Right ventricle myocardium inferior (tissue), 1 donor: Measurements from ENCODE around the gene TULP1. TPM values are rescaled to one million over a fixed set of nuclear protein-coding genes. Genes with fewer than 3 reads are reported as not detected.

ENCODE experiments used
- ATAC-seq: fragments of 200-7000 bp; cut with Tn5 transposase; one replicate; pipeline ENCODE4 v1.9.1; 2020; ENCODE audit warnings: mild to moderate bottlenecking, moderate library complexity
- DNase-seq: peaks from one replicate; pipeline ENCODE4 v3.0.0; 2021; ENCODE audit errors: missing footprints
- intact Hi-C: fragments of 100-400 bp; cut with DNase I; formaldehyde crosslinking; loops from one replicate; pipeline ENCODE4 v1.11.0; 2022
- total RNA-seq: library from RNA; stranded (reverse); fragmentation: NEBNext Ultra II Directional; extraction: Animal tissue kit (Norgen Biotek cat#: 25700); gene quantifications from one replicate; pipeline ENCODE4 v1.2.1, GENCODE V29; 2021
- donor health status: DM: no; HTN: yes; CAD: no; lungs with severe emphysema.

TULP1 gene
- total RNA-seq, 1 donor from 2014 or later: not detected

GRCh38 chr6:35488517-35488862 lies 24.2 kb downstream of the TULP1 start:
- DNase-seq (no peak), ATAC-seq (no peak)
- intact Hi-C loops: no loop called here

GRCh38 chr6:35487658-35488516 lies 24.8 kb downstream of the TULP1 start:
- DNase-seq: no peak

GRCh38 chr6:35486005-35486925 lies 26.4 kb downstream of the TULP1 start:
- ATAC-seq (peak; percentile 55), DNase-seq (no peak)
- intact Hi-C loops: no loop called here

More at GRCh38 chr6:35487658-35488516, 24.8 kb downstream of the TULP1 start:
- ATAC-seq: no peak
- intact Hi-C loops: no loop called here

DNA sequence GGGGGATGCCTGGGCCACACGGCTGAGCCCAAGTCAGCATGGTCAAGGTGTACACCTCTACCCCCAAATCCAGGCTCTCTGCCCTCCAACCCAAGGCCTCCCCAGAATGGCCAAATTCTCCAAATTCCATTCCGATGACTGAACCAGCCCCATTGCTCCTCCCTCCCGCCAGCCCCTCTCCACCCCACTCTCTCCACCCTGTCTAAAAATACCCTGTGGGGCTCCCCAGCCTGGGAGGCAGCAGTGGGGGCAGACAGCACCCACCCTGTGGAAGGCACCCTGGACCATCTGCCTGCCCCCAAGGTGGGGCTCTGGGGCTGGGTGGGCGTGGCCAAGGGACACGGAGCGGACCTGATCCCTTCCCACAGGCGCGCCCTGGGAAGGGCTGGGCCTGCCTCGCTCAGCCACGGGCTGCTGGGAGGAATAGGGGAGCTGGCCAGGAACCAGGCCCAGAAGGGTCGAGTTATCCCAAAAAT lies 27.3 kb downstream of the TULP1 start:
- intact Hi-C loops: no loop called here
- ATAC-seq (peak; percentile 27), DNase-seq (no peak)

DNA sequence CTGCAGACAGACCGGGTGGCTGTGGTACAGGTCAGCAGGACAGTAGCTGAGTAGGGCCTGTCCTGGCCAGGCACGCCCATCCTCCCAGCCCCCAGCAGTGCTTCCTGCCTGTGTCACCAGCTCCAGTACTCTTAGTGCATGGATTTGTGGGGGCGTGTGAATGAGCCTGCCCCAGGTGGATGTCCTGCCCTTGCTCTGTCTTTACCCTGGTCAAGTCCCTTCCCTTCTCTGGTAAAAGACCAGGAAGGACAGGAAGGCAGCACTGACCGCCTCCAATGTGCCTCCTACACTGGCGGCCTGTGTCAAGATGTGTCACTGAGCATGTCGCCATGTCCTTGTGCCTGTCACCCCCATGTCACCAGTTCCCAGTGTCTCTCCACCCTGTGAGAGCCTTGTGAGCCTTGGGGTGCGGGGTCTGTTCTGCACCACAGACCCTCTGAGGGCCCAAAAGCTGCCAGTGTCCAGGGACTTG lies 27.7 kb downstream of the TULP1 start:
- intact Hi-C loops: no loop called here
- no peak for ATAC-seq
- DNase-seq: no peak

GRCh38 chr6:35483893-35484645 lies 28.6 kb downstream of the TULP1 start:
- no peak for DNase-seq
- ATAC-seq: no peak
- intact Hi-C loops: no loop called here

DNA sequence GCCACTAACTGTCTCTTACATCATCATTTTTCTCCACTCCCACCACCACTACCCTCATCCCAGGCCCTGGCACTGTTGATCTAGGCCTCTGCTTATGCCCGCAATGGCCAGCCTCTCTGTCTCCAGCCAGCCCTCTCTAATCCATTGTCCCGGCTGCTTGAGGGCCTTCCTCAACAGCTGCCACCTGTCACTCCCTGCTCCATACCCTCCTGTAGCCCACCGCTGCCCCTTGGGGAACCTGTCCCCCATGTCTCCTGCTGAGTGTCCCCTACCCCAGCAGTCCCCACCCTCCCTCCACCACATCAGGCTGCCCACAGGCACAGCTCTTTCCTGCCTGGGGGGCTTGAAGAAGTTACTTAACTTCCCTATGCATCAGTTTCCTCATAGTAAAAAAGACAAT lies 29.2 kb downstream of the TULP1 start:
- ATAC-seq: no peak
- no peak for DNase-seq
- intact Hi-C loops: no loop called here

- ATAC-seq (no peak), DNase-seq (no peak)
- intact Hi-C loops: no loop called here
Observed at GRCh38 chr6:35483062-35483461, 29.6 kb downstream of the TULP1 start.

GRCh38 chr6:35481226-35481625 lies 31.5 kb downstream of the TULP1 start:
- no peak for DNase-seq
- intact Hi-C loops: no loop called here
- no peak for ATAC-seq

DNA sequence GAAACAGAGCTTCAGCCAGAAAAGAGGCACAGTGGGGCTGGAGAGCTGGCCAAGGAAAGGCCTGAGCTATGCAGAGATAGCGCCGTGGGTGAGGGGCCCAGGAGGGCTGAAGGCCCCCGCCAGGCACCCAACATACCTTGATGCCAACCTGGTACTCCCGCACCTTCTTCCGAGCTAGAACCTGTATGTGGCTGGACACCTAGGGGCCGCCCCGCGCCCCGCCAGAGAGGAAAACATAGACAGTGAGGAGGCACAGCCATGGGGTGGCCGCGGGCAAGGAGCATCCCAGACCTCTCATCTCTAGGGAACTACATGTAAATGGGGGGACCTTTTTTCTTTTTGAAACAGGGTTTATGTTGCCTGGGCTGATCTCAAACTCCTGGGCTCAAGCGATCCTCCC lies 32.5 kb downstream of the TULP1 start:
- intact Hi-C loops: no loop called here
- DNase-seq: peak; percentile 48
- no peak for ATAC-seq

- no peak for DNase-seq
- intact Hi-C loops: no loop called here
- no peak for ATAC-seq
Observed at GRCh38 chr6:35478259-35478658, 34.4 kb downstream of the TULP1 start.

GRCh38 chr6:35477551-35478179 lies 35.0 kb downstream of the TULP1 start:
- intact Hi-C loops: no loop called here
- ATAC-seq: no peak
- no peak for DNase-seq

DNA sequence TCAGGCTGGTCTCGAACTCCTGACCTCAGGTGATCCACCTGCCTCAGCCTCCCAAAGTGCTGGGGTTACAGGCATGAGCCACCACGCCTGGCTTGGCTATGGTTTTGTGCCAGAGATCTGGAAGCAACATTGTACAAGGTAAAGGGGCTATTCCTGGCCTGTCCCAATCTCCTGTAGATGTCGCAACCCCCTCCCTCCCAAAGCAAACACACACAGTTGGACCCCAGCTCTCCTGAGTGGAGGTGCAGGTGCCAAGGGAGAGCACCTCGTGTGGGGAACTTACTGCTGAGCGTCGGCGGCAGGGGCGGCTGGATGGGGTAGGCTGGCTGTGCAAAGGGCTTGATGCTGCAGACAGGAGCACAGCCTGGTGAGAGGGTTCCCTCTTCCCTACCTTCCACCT lies 35.7 kb downstream of the TULP1 start:
- no peak for ATAC-seq
- DNase-seq: no peak
- intact Hi-C loops: no loop called here

GRCh38 chr6:35476004-35476403 lies 36.7 kb downstream of the TULP1 start:
- ATAC-seq (no peak), DNase-seq (no peak)
- intact Hi-C loops: no loop called here

DNA sequence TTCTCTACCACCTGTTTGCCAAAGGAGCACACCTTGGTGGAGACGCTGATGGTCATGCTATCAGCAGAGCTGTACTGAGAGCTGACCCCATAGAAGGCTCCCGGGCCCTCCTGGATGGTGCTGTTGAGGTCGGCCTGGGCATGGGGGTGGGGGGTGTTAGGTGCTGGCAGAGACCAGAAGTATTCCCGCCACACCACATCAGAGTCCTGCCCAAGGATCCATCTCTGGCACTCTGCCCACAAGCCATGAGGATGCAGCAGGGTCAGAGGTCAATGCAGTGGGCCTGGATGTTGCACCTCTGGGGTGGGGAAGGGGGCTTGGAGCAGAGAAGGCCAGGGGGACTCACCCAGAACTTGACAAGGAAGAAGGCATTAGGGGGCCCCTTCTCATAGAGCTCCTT lies 37.1 kb downstream of the TULP1 start:
- ATAC-seq: no peak
- no peak for DNase-seq
- intact Hi-C loops: no loop called here

DNA sequence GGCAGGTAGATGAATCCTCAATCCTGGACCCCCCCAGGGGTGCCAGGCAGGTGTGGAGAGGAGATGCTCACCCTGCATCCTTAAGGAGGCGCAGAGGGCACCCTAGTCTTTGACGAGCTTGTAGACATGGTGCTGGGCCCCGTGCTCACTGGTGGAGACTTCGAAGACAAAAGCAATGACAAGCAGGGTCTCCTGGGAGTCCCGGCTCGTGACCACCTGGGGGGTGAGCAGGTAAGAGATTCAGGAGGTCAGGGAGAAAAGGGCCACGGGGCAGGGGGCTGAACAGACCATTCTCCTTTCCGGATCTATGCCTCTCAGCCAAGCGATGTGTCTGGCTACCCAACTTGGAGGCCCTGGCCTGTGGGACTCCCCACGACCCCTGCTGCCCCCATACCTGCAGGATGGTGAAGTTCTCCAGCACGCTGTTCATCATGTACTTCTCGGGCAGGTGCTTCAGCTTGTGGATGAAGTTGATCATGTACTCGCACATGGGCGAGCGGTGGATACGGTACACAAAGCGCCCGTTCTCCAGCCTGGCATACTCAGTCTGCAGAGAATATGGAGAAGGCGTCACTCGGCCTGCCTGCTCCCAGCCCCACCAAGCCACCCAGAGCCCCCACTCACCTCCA lies 37.6 kb downstream of the TULP1 start:
- intact Hi-C loops: no loop called here
- DNase-seq: no peak
- ATAC-seq: no peak

- DNase-seq (no peak), ATAC-seq (no peak)
- intact Hi-C loops: no loop called here
Observed at GRCh38 chr6:35474131-35474941, 38.4 kb downstream of the TULP1 start.

GRCh38 chr6:35473850-35474130 lies 38.9 kb downstream of the TULP1 start:
- no peak for ATAC-seq
- DNase-seq: no peak
- intact Hi-C loops: no loop called here
